Mononuclear cell (primary cell): ENCODE results near the gene NUTM2G. TPM values are rescaled to one million over a fixed set of nuclear protein-coding genes. Genes with fewer than 3 reads are reported as not detected.
"Not testable (repeated sequence)": the region's sequence is repeated elsewhere in the genome, so short reads cannot be mapped to it uniquely, and the experiment has no call there.

Source experiments
- H3K27me3 ChIP-seq: 2 replicates; pipeline ENCODE4 v1.6.0; 2011; ENCODE audit warnings: low read length, control low read depth; ENCODE audit not compliant: insufficient read depth
- H3K4me1 ChIP-seq: 2 replicates; pipeline ENCODE4 v1.5.1; 2011; ENCODE audit warnings: mild to moderate bottlenecking, low read length, control low read depth; ENCODE audit not compliant: insufficient read depth
- H3K4me3 ChIP-seq: 2 replicates; pipeline ENCODE4 v1.5.1; 2011; ENCODE audit warnings: mild to moderate bottlenecking, low read length, moderate library complexity
- H3K9me3 ChIP-seq: 2 replicates; pipeline ENCODE4 v1.5.1; 2011; ENCODE audit warnings: low read depth, mild to moderate bottlenecking, control low read depth, low read length
- total RNA-seq: library from RNA; depleted of rRNA; stranded (reverse); fragments of >200 nt; gene quantifications from one replicate; pipeline ENCODE4 v1.2.3, GENCODE V29; 2012

The NUTM2G gene
- total RNA-seq, 1 donor: not detected

DNA sequence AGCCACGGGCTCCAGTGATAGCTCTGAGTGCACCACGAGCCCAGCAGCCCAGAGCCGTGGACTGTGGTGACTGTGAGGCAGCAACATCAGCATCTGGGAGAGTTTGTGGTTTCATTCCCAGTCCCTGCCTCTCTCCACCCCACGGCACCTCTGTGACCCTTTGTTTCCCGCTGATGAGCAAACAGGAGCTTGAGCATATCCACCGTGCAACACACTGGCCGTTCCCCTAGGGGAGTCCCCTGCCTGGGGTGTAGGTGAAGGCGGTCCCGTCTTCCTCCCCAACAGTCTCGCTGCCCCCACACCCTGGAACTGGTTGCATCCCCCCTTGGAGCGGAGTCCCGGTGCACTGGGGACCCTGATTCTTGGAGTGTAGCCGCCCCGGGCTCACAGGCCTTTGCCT lies 5.5 kb downstream of the NUTM2G start:
- H3K4me1 ChIP-seq, H3K4me3 ChIP-seq, H3K27me3 ChIP-seq, H3K9me3 ChIP-seq: not testable (repeated sequence)

- H3K27me3 ChIP-seq, H3K4me1 ChIP-seq, H3K9me3 ChIP-seq, H3K4me3 ChIP-seq: not testable (repeated sequence)
These were observed 6.1 kb downstream of the NUTM2G start for GRCh38 chr9:96934706-96935105.

- H3K9me3 ChIP-seq, H3K4me3 ChIP-seq, H3K4me1 ChIP-seq, H3K27me3 ChIP-seq: not testable (repeated sequence)
These were observed 6.8 kb downstream of the NUTM2G start for GRCh38 chr9:96935401-96935800.

- not testable (repeated sequence) for H3K4me3 ChIP-seq, H3K4me1 ChIP-seq, H3K27me3 ChIP-seq, H3K9me3 ChIP-seq
These were observed 8.8 kb downstream of the NUTM2G start for GRCh38 chr9:96937442-96937841.

DNA sequence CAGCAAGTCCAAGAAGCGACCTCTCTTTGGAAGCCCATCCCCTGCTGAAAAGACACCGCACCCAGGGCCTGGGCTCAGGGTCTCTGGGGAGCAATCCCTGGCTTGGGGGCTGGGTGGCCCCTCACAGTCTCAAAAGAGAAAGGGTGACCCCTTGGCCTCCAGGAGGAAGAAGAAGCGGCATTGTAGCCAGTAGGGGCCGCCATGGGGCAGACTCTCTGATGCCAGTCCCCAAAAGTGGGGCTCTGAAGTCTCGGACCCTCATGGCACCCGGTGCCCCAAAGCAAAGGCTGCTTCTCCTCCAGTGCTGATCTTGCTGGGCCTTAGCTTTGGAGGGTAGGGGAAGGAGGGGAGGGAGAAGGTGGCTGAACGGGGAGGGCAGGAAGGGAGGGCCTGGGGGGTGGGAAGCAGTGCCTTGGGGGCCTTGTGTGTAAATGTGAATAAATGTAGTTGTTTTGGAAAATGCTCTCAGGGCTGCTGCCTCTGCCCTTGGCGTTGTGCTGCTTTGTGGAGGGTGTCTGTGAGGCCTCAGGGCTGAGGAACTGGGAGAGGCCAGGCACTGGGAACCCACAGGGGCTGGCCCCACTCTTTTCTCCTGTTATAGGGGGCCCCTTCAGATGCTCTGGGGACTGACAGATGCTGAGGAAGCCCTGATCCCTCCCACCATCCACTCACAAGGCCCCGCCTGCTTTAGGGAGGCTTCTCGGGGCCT lies 10.5 kb downstream of the NUTM2G start:
- not testable (repeated sequence) for H3K4me1 ChIP-seq, H3K9me3 ChIP-seq, H3K4me3 ChIP-seq, H3K27me3 ChIP-seq

DNA sequence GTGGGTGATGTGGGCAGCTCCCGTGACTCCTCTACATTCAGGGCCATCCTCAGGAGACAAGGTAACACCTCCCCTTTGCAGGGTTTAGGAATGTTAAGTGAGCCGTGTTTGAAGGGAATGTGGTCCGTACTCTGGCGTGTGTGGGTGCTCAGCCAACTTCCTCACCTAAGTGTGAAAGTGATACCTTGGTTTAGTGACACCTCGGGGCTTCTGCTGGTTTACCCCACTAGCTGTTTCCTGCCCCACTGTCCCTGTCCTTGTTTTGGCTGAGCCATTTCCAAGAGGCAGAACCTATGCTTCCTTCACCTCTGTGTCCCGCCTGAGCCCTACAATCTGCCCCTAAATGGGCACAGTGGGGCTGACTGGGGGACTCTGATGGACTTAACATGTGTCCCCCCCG lies 12.3 kb downstream of the NUTM2G start:
- H3K4me3 ChIP-seq, H3K4me1 ChIP-seq, H3K27me3 ChIP-seq, H3K9me3 ChIP-seq: not testable (repeated sequence)

- not testable (repeated sequence) for H3K4me3 ChIP-seq, H3K27me3 ChIP-seq, H3K4me1 ChIP-seq, H3K9me3 ChIP-seq
These were observed 13.0 kb downstream of the NUTM2G start for GRCh38 chr9:96941628-96942027.

DNA sequence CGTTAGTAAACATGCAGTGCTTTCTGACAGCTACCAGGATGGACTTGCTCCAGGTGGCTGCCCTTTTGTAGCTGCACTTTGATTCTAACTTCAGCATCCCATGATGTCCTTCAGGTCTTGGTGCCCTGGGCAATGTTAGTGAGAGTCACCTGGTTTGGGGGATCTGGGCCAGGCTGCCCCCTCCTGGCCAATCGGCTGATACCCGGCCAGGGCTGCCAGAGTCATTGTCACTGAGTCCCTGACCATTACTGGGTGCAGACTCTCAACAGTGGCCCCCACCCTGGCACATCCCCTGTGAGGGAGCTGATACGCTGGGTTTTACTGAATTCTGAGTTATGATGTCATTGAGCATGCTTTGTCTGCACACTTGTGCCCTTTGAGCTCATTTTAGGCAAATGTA lies 13.5 kb downstream of the NUTM2G start:
- H3K4me3 ChIP-seq, H3K27me3 ChIP-seq, H3K9me3 ChIP-seq, H3K4me1 ChIP-seq: not testable (repeated sequence)

- not testable (repeated sequence) for H3K27me3 ChIP-seq, H3K9me3 ChIP-seq
These were observed 20.7 kb downstream of the NUTM2G start for GRCh38 chr9:96949346-96949745.

DNA sequence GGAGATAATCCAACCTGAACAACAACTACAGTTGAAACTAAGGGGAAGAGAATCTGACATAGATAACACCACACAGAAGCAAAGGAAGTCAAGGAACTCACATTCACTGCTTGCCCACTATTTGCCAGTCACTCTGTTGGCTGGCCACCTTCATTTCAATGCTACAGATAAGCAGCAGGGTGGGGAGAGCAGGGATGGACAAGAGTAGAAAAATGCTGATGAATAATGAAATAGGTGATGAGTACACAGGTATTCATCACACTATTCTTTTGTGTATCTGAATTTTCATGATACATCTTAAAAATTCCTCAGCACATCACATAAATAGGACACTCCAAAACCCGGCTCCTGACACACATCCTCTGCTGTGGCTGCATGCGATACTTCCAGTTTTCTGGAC lies 21.9 kb downstream of the NUTM2G start:
- not testable (repeated sequence) for H3K4me1 ChIP-seq, H3K9me3 ChIP-seq, H3K4me3 ChIP-seq, H3K27me3 ChIP-seq

More at GRCh38 chr9:96949346-96949745, 20.7 kb downstream of the NUTM2G start:
- H3K4me1 ChIP-seq, H3K4me3 ChIP-seq: not testable (repeated sequence)

GRCh38 chr9:96967591-96967990 lies 38.9 kb downstream of the NUTM2G start:
- H3K4me1 ChIP-seq, H3K27me3 ChIP-seq, H3K4me3 ChIP-seq, H3K9me3 ChIP-seq: not testable (repeated sequence)

DNA sequence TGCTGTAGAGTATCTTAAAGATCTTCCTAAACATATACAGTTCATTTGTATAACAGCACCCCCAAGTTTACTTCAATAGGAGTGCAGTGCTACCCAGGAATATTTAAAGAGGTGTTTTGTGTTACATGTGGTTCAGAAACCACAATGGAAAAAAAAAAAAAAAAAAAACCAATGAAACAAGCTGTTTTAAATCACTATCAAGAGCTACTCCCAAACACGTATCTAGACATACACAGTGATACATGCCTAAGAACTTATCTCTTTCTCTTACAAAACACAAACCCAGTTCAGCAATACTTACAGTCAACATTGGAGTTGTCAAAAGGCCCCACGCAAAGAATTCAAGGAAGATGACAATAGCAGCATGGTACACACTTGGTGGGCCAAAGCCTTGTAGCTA lies 43.9 kb downstream of the NUTM2G start:
- H3K27me3 ChIP-seq, H3K9me3 ChIP-seq, H3K4me3 ChIP-seq, H3K4me1 ChIP-seq: not testable (repeated sequence)

- H3K4me1 ChIP-seq, H3K4me3 ChIP-seq, H3K27me3 ChIP-seq, H3K9me3 ChIP-seq: not testable (repeated sequence)
These were observed 45.4 kb downstream of the NUTM2G start for GRCh38 chr9:96974037-96974436.

DNA sequence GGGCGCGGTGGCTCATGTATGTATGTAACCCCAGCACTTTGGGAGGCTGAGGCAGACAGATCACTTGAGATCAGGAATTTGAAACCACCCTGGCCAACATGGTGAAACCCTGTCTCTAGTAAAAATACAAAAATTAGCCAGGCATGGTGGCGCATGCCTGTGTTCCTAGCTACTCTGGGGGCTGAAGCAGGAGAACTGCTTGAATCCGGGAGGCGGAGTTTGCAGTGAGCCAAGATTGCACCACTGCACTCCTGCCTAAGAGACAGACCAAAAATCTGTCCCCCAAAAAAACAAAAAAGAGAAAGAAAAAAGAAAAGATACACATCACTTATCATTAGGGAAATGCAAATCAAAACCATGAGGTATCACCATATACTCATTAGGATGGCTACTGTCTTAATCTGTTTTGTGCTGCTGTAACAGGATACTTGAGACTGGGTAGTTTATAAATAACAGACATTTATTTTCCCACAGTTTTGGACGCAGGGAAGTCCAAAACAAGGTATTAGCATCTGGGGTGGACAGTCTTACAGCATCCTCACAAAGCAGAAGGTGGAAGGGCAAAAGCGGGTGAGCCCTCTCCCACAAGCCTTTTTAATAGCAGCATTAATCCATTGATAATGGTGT lies 55.0 kb downstream of the NUTM2G start:
- not testable (repeated sequence) for H3K27me3 ChIP-seq, H3K4me3 ChIP-seq, H3K9me3 ChIP-seq, H3K4me1 ChIP-seq

GRCh38 chr9:96984139-96984538 lies 55.5 kb downstream of the NUTM2G start:
- H3K4me1 ChIP-seq, H3K4me3 ChIP-seq, H3K27me3 ChIP-seq, H3K9me3 ChIP-seq: not testable (repeated sequence)

DNA sequence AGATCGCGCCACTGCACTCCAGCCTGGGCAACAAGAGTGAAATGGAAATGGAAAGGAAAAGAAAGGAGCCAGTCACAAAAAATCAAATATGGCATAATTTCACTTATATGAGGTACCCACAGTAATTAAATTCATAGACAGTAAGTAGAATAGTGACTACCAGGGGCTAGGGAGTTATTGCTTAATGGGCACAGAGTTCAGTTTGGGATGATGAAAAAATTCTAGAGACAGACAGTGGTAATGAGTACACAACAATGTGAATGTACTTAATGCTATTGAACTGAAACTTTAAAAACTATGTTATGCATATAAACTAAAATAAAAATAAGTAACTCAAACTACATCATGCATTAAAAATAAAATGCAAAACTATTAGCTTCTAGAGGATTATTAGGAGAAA lies 56.2 kb downstream of the NUTM2G start:
- H3K4me3 ChIP-seq, H3K27me3 ChIP-seq, H3K4me1 ChIP-seq: not testable (repeated sequence)

More for the DNA sequence above, 56.2 kb downstream of the NUTM2G start:
- not testable (repeated sequence) for H3K9me3 ChIP-seq
